Measurements from ENCODE around the gene ZFP2.
"Not testable (repeated sequence)": the region's sequence is repeated elsewhere in the genome, so short reads cannot be mapped to it uniquely, and the experiment has no call there.

ZFP2 gene

DNA sequence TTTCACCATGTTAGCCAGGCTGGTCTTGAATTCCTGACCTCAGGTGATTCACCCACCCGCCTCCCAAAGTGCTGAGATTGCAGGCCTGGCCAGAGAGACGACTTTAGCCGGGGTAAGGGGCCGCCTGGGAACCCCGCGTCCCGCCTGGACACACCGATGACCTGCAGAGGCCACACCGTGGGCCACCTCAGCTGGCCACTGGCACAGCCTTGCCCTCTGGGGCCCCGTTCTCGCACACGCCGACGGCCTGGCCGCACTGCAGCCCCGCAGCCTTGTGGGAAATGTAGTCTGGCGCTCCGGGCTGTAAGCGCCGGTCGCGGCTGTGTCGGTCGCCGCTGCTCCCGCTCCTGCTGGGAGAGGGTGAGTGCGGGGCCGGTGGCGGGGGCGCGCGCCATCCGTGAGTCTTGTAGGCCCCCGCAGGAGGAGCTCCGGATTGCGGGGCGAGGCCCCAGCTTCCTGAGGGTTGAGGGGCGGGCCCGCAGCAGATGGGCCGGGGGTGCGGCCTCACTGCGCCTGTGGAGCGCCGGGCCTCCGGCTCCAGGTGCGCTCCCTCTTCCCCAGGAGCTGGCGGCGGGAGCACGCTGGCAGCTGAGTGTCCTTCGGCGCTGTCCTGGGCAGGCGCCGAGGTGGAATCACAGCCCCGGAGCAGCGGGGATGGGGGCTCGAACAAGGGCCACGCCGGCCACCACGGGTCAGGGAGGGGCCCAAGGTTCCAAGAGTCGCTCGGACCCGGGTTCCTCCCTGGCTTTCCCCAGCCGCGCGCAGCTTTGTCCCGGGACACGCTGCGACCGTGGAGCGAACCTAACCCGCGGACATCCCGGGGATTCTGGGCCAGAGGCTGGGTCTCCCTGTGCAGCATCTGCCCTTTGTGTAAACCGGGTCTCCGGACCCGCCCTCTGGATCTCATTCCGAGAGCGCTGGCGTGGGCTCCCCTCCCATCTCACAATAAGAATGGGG is at the start of gene ZFP2:
Gene ZFP2, plus strand, starts transcription at position 299 of the 957 bp plus-strand sequence. CDS start 35,401 bp downstream, outside the sequence.
- Histone ChIP-seq H3K36me3 (ENCODE audit: insufficient read depth, low read length) (no peaks in the 10 kb centered on the region), H3K9ac (ENCODE audit: insufficient read length) (no peak within 1 kb of the TSS), H3K9me3 (ENCODE audit: low read depth, low read length) (no peaks in the 10 kb centered on the region), H3K4me3 (no peak within 1 kb of the TSS), H3K27ac (no peak within 1 kb of the TSS)
- TF ChIP-seq POLR2AphosphoS5 (IDR thresholded peaks at IDR 0.05; ENCODE audit: borderline replicate concordance, low read depth, low read length), result no peak
- no peak for TF ChIP-seq EZH2 (IDR thresholded peaks at IDR 0.05)
- no peak for TF ChIP-seq FOXP2 (optimal IDR thresholded peaks at IDR 0.05; ENCODE audit: control extremely low read depth, extremely low read length, insufficient read depth)
- DNase-seq (ENCODE audit: low read depth, low spot score), result no peak

- Histone ChIP-seq H3K9me3 (ENCODE audit: low read depth, low read length) (no peaks in the 10 kb centered on the region), H3K27ac (no peak overlapping the region), H3K36me3 (ENCODE audit: insufficient read depth, low read length) (no peaks in the 10 kb centered on the region), H3K4me3 (no peak overlapping the region), H3K9ac (ENCODE audit: insufficient read length) (no peak overlapping the region)
- DNase-seq (ENCODE audit: low read depth, low spot score), result no peak
- TF ChIP-seq EZH2 (IDR thresholded peaks at IDR 0.05), result no peak
- no peak for TF ChIP-seq FOXP2 (optimal IDR thresholded peaks at IDR 0.05; ENCODE audit: control extremely low read depth, extremely low read length, insufficient read depth)
- TF ChIP-seq POLR2AphosphoS5 (IDR thresholded peaks at IDR 0.05; ENCODE audit: borderline replicate concordance, low read depth, low read length), result no peak
Observed at GRCh38 chr5:178849316-178849715, 46.4 kb upstream of the ZFP2 start.

GRCh38 chr5:178851951-178852350 is 43.8 kb upstream of the ZFP2 start:
- DNase-seq (ENCODE audit: low read depth, low spot score), result no peak
- no peak overlapping the region for H3K4me3 ChIP-seq
- H3K9me3 ChIP-seq (ENCODE audit: low read depth, low read length), result no peaks in the 10 kb centered on the region
- H3K36me3 ChIP-seq (ENCODE audit: insufficient read depth, low read length), result no peaks in the 10 kb centered on the region
- no peak overlapping the region for H3K27ac ChIP-seq
- TF ChIP-seq POLR2AphosphoS5 (IDR thresholded peaks at IDR 0.05; ENCODE audit: borderline replicate concordance, low read depth, low read length) (no peak), EZH2 (IDR thresholded peaks at IDR 0.05) (no peak), FOXP2 (optimal IDR thresholded peaks at IDR 0.05; ENCODE audit: control extremely low read depth, extremely low read length, insufficient read depth) (no peak)
- H3K9ac ChIP-seq (ENCODE audit: insufficient read length), result no peak overlapping the region

DNA sequence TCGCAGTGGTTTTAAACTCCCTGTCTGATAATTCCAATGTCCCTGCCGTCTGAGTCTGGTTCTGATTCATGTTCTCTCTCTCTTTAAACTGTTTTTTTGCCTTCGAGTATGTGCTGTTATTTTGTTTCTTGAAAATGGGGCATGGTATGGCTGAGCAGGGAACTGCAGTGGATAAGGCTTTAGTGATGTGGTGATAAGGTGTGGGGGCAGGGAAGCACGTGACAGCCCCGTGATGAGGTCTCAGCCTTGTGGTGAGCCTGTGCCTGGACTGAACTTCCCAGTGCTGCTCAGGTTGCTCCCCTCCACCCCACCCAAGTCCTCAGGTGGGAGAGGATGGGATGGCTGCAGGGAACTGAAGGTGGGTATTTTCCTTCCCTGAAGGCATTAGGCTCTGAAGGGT is 41.4 kb upstream of the ZFP2 start:
- Histone ChIP-seq H3K9ac (ENCODE audit: insufficient read length) (no peak overlapping the region), H3K4me3 (no peak overlapping the region), H3K27ac (no peak overlapping the region), H3K9me3 (ENCODE audit: low read depth, low read length) (peaks cover 6% of the 10 kb centered on the region; the same call in 1 of the 2 replicates), H3K36me3 (ENCODE audit: insufficient read depth, low read length) (no peaks in the 10 kb centered on the region)
- TF ChIP-seq POLR2AphosphoS5 (IDR thresholded peaks at IDR 0.05; ENCODE audit: borderline replicate concordance, low read depth, low read length) (no peak), EZH2 (IDR thresholded peaks at IDR 0.05) (no peak), FOXP2 (optimal IDR thresholded peaks at IDR 0.05; ENCODE audit: control extremely low read depth, extremely low read length, insufficient read depth) (no peak)
- DNase-seq (ENCODE audit: low read depth, low spot score), result no peak

GRCh38 chr5:178859625-178860521 is 35.8 kb upstream of the ZFP2 start, which contains the start of gene ZNF354B:
Gene ZNF354B (plus strand): TSS chr5:178859953. CDS start chr5:178861048, 1,095 bp downstream.
- peak; percentile 88 for TF ChIP-seq POLR2AphosphoS5 (IDR thresholded peaks at IDR 0.05; ENCODE audit: borderline replicate concordance, low read depth, low read length)
- peak; percentile 78 for TF ChIP-seq FOXP2 (optimal IDR thresholded peaks at IDR 0.05; ENCODE audit: control extremely low read depth, extremely low read length, insufficient read depth)
- TF ChIP-seq EZH2 (IDR thresholded peaks at IDR 0.05), result no peak
- peaks cover 38% of the 10 kb centered on the region for H3K36me3 ChIP-seq (ENCODE audit: insufficient read depth, low read length)
- H3K27ac ChIP-seq, result 0 out of 2 replicates have a peak within 1 kb of the TSS, but pooled peaks have one; percentile 25
- peak within 1 kb of the TSS; percentile 95 for H3K4me3 ChIP-seq
- peaks cover 22% of the 10 kb centered on the region for H3K9me3 ChIP-seq (ENCODE audit: low read depth, low read length)
- peak within 1 kb of the TSS; percentile 85 for H3K9ac ChIP-seq (ENCODE audit: insufficient read length)
- DNase-seq (ENCODE audit: low read depth, low spot score), result peak; percentile 68

GRCh38 chr5:178860615-178861014 is 35.1 kb upstream of the ZFP2 start:
- H3K9me3 ChIP-seq (ENCODE audit: low read depth, low read length), result peaks cover 24% of the 10 kb centered on the region
- H3K27ac ChIP-seq; DNase-seq (ENCODE audit: low read depth, low spot score): not testable (repeated sequence)
- peak overlapping the region; percentile 95 for H3K4me3 ChIP-seq
- H3K36me3 ChIP-seq (ENCODE audit: insufficient read depth, low read length), result peaks cover 45% of the 10 kb centered on the region
- H3K9ac ChIP-seq (ENCODE audit: insufficient read length), result peak overlapping the region; percentile 85

DNA sequence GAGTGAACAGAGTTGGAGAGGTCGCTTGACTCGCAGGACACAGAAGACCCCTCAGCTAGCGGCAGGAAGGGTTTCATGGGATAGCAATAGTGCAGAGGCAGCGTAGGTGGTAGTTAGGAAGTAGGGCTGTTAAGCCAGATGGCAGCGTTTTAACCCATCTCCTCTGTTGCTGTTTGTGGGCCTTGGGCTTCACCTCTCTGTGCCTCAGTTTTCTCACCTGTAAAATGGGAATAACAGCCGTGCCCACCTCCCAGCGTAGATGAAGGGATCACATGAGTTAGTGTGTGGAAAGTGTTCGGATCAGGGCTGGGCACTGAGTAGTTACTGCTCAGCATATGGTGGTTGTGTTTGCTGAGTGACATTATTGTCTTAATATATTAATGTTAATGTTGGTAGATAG is 34.1 kb upstream of the ZFP2 start:
- Histone ChIP-seq H3K9ac (ENCODE audit: insufficient read length) (no peak overlapping the region), H3K36me3 (ENCODE audit: insufficient read depth, low read length) (peaks cover 55% of the 10 kb centered on the region), H3K27ac (no peak overlapping the region), H3K4me3 (0 out of 2 replicates have a peak overlapping the region, but pooled peaks have one; percentile 4), H3K9me3 (ENCODE audit: low read depth, low read length) (peaks cover 29% of the 10 kb centered on the region)
- no peak for DNase-seq (ENCODE audit: low read depth, low spot score)
- TF ChIP-seq EZH2 (IDR thresholded peaks at IDR 0.05) (no peak), FOXP2 (optimal IDR thresholded peaks at IDR 0.05; ENCODE audit: control extremely low read depth, extremely low read length, insufficient read depth) (no peak), POLR2AphosphoS5 (IDR thresholded peaks at IDR 0.05; ENCODE audit: borderline replicate concordance, low read depth, low read length) (no peak)

DNA sequence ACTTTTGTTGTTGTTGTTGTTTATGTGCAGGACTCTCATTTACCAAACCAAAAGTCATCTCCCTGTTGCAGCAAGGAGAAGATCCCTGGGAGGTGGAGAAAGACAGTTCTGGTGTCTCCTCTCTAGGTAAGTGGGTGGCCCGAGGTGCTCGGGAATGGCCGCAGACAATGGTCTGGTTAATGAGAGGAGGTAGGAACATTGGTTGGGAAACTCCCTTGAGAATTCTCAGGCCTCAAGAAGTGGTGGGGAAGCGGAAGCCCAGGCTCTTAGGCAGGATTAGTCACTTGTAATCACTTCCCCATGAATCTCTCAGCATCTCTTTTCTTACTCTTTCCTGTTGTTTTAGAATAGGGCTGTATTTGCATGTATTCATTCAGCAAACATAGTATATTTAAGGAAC is 28.8 kb upstream of the ZFP2 start:
- Histone ChIP-seq H3K36me3 (ENCODE audit: insufficient read depth, low read length) (peaks cover 95% of the 10 kb centered on the region), H3K9me3 (ENCODE audit: low read depth, low read length) (peaks cover 21% of the 10 kb centered on the region)

More for the DNA sequence above, 28.8 kb upstream of the ZFP2 start:
- no peak overlapping the region for H3K4me3 ChIP-seq
- TF ChIP-seq POLR2AphosphoS5 (IDR thresholded peaks at IDR 0.05; ENCODE audit: borderline replicate concordance, low read depth, low read length), result no peak
- no peak for TF ChIP-seq FOXP2 (optimal IDR thresholded peaks at IDR 0.05; ENCODE audit: control extremely low read depth, extremely low read length, insufficient read depth)
- no peak for TF ChIP-seq EZH2 (IDR thresholded peaks at IDR 0.05)
- H3K9ac ChIP-seq (ENCODE audit: insufficient read length), result no peak overlapping the region
- no peak for DNase-seq (ENCODE audit: low read depth, low spot score)
- H3K27ac ChIP-seq, result no peak overlapping the region
